HepG2 (cell line): ENCODE results near the gene KLRG1. TPM values are rescaled to one million over a fixed set of nuclear protein-coding genes. Genes with fewer than 3 reads are reported as not detected.

ENCODE experiments used
- ELF3 ChIP-seq: IDR thresholded peaks from 2 replicates; pipeline ENCODE4 v1.6.1; 2016; ENCODE audit warnings: missing genetic modification reagents, missing compliant biosample characterization
- GTF2F1 ChIP-seq: fragments of 150-350 bp; IDR thresholded peaks from 2 replicates; pipeline ENCODE4 v1.6.1; 2014; ENCODE audit warnings: low read length
- MED13 ChIP-seq: sonication (generic); formaldehyde crosslinking; IDR thresholded peaks from 2 replicates; pipeline ENCODE4 v1.5.0; 2020; ENCODE audit warnings: missing genetic modification reagents
- PHF5A ChIP-seq: IDR thresholded peaks from one replicate; pipeline ENCODE4 v1.6.1; 2018; ENCODE audit warnings: low read depth, missing genetic modification reagents; ENCODE audit not compliant: unreplicated experiment
- SATB2 ChIP-seq: sonication (generic); formaldehyde crosslinking; IDR thresholded peaks from 2 replicates; pipeline ENCODE4 v1.5.0; 2020; ENCODE audit warnings: missing genetic modification reagents
- ZIK1 ChIP-seq: sonication (generic); formaldehyde crosslinking; IDR thresholded peaks from 2 replicates; pipeline ENCODE4 v1.5.0; 2020; ENCODE audit warnings: mild to moderate bottlenecking, low read depth, missing genetic modification reagents, borderline replicate concordance
- ZNF577 ChIP-seq: sonication (generic); formaldehyde crosslinking; IDR thresholded peaks from 2 replicates; pipeline ENCODE4 v1.4.0; 2020; ENCODE audit warnings: mild to moderate bottlenecking, low read depth, missing genetic modification reagents, borderline replicate concordance
- ZNF619 ChIP-seq: sonication (generic); formaldehyde crosslinking; IDR thresholded peaks from 2 replicates; pipeline ENCODE4 v1.4.0; 2020; ENCODE audit warnings: mild to moderate bottlenecking, missing genetic modification reagents
- polyA plus RNA-seq, 8 experiments: library from polyadenylated mRNA; depleted of rRNA in 3 of 8; stranded (reverse) in 7 of 8; unstranded in 1 of 8; fragments of >200 nt; fragmentation: Illumina TruSeq in 4 of 8; extraction: Trizol in 4 of 8; gene quantifications; 2 replicates each; pipeline versions ENCODE4 v1.2.1 to v1.2.3, GENCODE V29; 2011 to 2016; ENCODE audit warnings: low read depth in 4 of 8, missing spikeins in 1 of 8, mixed read lengths in 1 of 8; ENCODE audit not compliant: insufficient read depth in 1 of 8
- total RNA-seq, 5 experiments: library from RNA; depleted of rRNA; stranded (reverse); fragments of >200 nt; fragmentation: Illumina TruSeq; extraction: Trizol; gene quantifications; 2 replicates each; pipeline ENCODE4 v1.2.3, GENCODE V29; 2016; ENCODE audit warnings: low read depth in 1 of 5
- TF ChIP-seq, protein P1 (sequence below): conservative IDR thresholded peaks from 2 replicates; pipeline ENCODE4 v1.6.1; 2018; ENCODE audit warnings: missing genetic modification reagents
- TF ChIP-seq, protein P2 (sequence below): sonication (generic); formaldehyde crosslinking; IDR thresholded peaks from 2 replicates; pipeline ENCODE4 v1.5.0; 2020; ENCODE audit warnings: missing genetic modification reagents

The KLRG1 gene
- total and polyA plus RNA-seq, 2 of the 13 experiments (the other 11 are each of a cell fraction or from before 2014, with no cell fraction given), result 1.2 to 1.7 TPM

DNA sequence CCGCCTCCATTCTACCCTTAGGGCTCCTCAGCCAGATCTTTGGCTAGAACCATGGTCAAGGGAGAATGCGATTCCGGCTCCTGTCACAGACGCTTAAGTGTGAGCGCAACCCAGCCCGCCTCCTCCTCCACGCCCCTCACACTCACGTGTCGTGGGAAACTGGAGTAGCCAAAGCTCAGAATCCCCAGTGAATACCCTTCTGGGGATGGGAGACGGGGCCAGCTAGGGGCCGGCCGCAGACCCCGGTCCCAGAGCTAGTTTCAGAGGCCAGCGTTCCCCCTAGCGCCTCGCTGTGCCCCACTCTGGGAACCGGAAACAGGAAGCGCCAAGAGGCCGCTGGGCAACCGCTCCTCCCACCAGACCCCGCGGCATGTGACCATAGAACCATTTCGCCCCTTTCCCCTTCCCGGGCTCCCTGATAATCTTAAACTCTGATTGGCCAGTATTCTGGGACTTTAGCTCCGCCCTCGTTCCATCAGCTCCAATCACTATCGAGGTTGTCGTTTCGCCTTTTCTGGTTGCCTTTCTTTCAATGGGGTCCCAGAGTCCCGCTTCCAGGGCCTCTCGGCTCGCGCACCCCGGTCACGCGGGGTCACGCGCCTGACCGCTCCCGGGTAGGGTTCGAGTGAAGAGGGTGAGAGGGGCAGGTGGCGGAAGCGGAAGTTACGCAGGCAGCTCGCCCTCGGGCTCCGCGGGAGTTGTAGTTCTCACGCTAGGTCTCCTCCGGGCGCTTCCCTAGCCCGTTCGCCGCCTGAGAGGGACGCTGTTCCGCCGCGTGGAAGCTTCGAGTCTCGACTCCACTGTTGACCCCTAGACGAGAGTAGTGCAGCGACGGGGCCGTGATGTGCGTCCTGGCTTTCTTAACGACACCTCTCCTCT, 39.8 kb upstream of the KLRG1 start, which contains the start of gene M6PR (continued):
- TF ChIP-seq ZIK1 (CRISPR knock-in tag) (0 out of 2 replicates have a peak, but pooled peaks have one; percentile 36), SATB2 (CRISPR knock-in tag) (peak; percentile 96), GTF2F1 (no peak), ZNF577 (CRISPR knock-in tag) (no peak), PHF5A (CRISPR knock-in tag) (no peak), ELF3 (CRISPR knock-in tag) (peak; percentile 30; the same call in 1 of the 2 replicates), ZNF619 (CRISPR knock-in tag) (0 out of 2 replicates have a peak, but pooled peaks have one; percentile 16), MED13 (CRISPR knock-in tag) (peak; percentile 83)
- TF ChIP-seq, protein P1, sequence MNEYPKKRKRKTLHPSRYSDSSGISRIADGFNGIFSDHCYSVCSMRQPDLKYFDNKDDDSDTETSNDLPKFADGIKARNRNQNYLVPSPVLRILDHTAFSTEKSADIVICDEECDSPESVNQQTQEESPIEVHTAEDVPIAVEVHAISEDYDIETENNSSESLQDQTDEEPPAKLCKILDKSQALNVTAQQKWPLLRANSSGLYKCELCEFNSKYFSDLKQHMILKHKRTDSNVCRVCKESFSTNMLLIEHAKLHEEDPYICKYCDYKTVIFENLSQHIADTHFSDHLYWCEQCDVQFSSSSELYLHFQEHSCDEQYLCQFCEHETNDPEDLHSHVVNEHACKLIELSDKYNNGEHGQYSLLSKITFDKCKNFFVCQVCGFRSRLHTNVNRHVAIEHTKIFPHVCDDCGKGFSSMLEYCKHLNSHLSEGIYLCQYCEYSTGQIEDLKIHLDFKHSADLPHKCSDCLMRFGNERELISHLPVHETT, result no peak; the same call in 1 of the 2 replicates
- TF ChIP-seq, protein P2, sequence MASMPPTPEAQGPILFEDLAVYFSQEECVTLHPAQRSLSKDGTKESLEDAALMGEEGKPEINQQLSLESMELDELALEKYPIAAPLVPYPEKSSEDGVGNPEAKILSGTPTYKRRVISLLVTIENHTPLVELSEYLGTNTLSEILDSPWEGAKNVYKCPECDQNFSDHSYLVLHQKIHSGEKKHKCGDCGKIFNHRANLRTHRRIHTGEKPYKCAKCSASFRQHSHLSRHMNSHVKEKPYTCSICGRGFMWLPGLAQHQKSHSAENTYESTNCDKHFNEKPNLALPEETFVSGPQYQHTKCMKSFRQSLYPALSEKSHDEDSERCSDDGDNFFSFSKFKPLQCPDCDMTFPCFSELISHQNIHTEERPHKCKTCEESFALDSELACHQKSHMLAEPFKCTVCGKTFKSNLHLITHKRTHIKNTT (CRISPR knock-in tag), result no peak
